Endothelial cell (in vitro differentiated cells): ENCODE measurements around the gene PNISR. TPM values are rescaled to one million over a fixed set of nuclear protein-coding genes. Genes with fewer than 3 reads are reported as not detected.

Experiments
- DNase-seq: peaks from one replicate; pipeline ENCODE4 v3.0.0; 2021; ENCODE audit warnings: low spot score
- H3K27ac Mint-ChIP-seq: one replicate; pipeline ENCODE4 v1.8.0; 2021; ENCODE audit warnings: mixed read lengths, inconsistent platforms; ENCODE audit not compliant: unreplicated experiment
- H3K27me3 Mint-ChIP-seq: one replicate; pipeline ENCODE4 v1.8.0; 2021; ENCODE audit warnings: mild to moderate bottlenecking, moderate library complexity, mixed read lengths, inconsistent platforms; ENCODE audit not compliant: unreplicated experiment
- H3K36me3 Mint-ChIP-seq: one replicate; pipeline ENCODE4 v1.8.0; 2021; ENCODE audit warnings: mild to moderate bottlenecking, low read depth, mixed read lengths, inconsistent platforms; ENCODE audit not compliant: unreplicated experiment
- H3K4me1 Mint-ChIP-seq: one replicate; pipeline ENCODE4 v1.8.0; 2021; ENCODE audit warnings: mild to moderate bottlenecking, mixed read lengths, inconsistent platforms; ENCODE audit not compliant: unreplicated experiment
- H3K4me3 Mint-ChIP-seq: one replicate; pipeline ENCODE4 v1.8.0; 2021; ENCODE audit warnings: mild to moderate bottlenecking, mixed read lengths, inconsistent platforms; ENCODE audit not compliant: unreplicated experiment
- H3K9me3 Mint-ChIP-seq: one replicate; pipeline ENCODE4 v1.8.0; 2021; ENCODE audit warnings: mixed read lengths, inconsistent platforms; ENCODE audit not compliant: unreplicated experiment
- total RNA-seq: library from RNA; stranded (reverse); fragmentation: NEBNext Ultra II Directional; extraction: Animal tissue kit (Norgen Biotek cat#: 25700); gene quantifications from one replicate; pipeline ENCODE4 v1.2.1, GENCODE V29; 2021; ENCODE audit not compliant: unreplicated experiment
- TF ChIP-seq, protein P1 (sequence below): fragments of 200-600 bp; sonication (generic); IDR thresholded peaks from one replicate; pipeline ENCODE4 v1.5.0; 2021; ENCODE audit warnings: antibody characterized with exemption; ENCODE audit not compliant: unreplicated experiment

The PNISR gene
- total RNA-seq, 1 donor from 2014 or later, result 86.4 TPM

DNA sequence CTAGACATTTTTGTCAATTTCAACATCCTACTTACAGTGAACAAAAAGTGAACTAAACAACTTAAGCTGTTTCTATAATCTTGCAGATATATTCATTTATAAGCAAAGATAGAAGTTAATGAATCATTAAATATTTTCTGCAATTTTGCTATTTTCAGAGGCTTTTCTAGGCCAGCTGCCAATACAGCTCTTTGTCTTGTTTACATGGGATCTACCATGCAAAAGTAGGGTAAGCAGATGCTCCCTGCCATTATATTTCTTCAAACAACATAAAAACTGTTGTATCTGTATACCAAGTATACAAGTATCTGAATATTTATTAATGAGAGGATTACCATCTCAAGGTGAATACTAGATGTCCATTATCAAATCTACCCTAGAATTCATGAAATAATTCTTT, 15.4 kb downstream of the PNISR start:
- no peak overlapping the region for H3K4me3 Mint-ChIP-seq
- no peak for DNase-seq
- peaks cover 3% of the 10 kb centered on the region for H3K27me3 Mint-ChIP-seq
- no peak overlapping the region for H3K27ac Mint-ChIP-seq
- H3K9me3 Mint-ChIP-seq, result no peaks in the 10 kb centered on the region
- TF ChIP-seq, protein P1, sequence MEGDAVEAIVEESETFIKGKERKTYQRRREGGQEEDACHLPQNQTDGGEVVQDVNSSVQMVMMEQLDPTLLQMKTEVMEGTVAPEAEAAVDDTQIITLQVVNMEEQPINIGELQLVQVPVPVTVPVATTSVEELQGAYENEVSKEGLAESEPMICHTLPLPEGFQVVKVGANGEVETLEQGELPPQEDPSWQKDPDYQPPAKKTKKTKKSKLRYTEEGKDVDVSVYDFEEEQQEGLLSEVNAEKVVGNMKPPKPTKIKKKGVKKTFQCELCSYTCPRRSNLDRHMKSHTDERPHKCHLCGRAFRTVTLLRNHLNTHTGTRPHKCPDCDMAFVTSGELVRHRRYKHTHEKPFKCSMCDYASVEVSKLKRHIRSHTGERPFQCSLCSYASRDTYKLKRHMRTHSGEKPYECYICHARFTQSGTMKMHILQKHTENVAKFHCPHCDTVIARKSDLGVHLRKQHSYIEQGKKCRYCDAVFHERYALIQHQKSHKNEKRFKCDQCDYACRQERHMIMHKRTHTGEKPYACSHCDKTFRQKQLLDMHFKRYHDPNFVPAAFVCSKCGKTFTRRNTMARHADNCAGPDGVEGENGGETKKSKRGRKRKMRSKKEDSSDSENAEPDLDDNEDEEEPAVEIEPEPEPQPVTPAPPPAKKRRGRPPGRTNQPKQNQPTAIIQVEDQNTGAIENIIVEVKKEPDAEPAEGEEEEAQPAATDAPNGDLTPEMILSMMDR, result no peak
- H3K36me3 Mint-ChIP-seq, result peaks cover 12% of the 10 kb centered on the region
- H3K4me1 Mint-ChIP-seq, result no peaks in the 10 kb centered on the region

DNA sequence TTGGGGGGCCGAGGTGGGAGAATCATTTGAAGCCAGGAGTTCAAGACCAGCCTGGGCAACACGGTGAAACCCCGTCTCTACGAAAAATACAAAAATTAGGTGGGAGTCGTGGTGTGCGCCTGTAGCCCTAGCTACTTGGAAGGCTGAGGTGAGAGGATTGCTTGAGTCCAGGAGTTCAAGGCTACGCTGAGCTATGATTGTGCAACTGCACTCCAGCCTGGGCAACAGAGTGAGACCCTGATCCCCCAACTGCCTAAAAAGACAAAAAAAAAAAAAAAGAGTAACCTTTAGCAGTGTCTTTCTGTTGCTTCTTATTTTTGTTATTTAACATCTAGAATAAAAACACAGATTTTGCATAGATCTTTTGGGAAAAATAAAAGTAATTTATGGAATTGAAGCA, 18.0 kb downstream of the PNISR start:
- Mint-ChIP-seq H3K4me1 (no peaks in the 10 kb centered on the region), H3K27me3 (peaks cover 1% of the 10 kb centered on the region), H3K36me3 (peaks cover 19% of the 10 kb centered on the region), H3K27ac (no peak overlapping the region), H3K4me3 (no peak overlapping the region), H3K9me3 (no peaks in the 10 kb centered on the region)
- DNase-seq, result no peak
- TF ChIP-seq, protein P1, result no peak

DNA sequence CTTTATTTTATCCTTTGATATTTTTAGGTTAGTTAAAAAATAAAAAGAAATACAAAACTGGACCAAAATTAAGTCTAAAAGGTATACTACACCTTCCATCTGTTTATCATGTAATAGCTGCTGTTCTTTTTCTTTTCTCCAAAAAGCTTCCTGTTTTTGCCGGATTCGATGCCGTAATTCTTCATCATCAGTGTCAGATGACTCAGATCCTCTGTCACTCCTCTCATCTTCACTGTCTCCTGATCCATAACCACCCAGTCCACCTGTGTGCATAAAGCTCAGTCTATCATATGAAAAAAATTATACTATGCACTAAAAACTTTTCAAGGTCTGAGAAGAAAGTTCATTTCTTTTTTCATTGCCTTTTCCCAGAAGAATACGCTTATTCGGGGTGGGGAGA, 22.7 kb downstream of the PNISR start:
- peaks cover 1% of the 10 kb centered on the region for H3K27me3 Mint-ChIP-seq
- no peak overlapping the region for H3K27ac Mint-ChIP-seq
- no peak overlapping the region for H3K4me3 Mint-ChIP-seq
- peaks cover 23% of the 10 kb centered on the region for H3K36me3 Mint-ChIP-seq
- no peaks in the 10 kb centered on the region for H3K4me1 Mint-ChIP-seq
- H3K9me3 Mint-ChIP-seq, result no peaks in the 10 kb centered on the region
- TF ChIP-seq, protein P1, result no peak
- DNase-seq, result no peak

DNA sequence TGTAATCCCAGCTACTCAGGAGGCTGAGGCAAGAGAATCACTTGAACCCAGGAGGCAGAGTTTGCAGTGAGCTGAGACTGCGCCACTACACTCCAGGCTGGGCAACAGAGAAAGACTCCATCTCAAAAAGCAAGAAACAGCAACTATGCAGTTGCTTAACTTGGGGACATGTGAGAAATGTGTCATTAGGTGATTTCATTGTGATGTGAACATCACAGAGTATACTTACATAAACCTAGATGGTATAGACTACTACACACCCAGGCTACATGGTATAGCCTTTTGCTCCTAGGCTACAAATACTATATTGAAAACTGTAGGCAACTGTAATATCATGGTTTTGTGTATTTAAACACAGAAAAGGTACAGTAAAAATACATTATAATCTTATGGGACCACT, 27.8 kb downstream of the PNISR start:
- Mint-ChIP-seq H3K27ac (no peak overlapping the region), H3K36me3 (peaks cover 11% of the 10 kb centered on the region), H3K4me3 (no peak overlapping the region), H3K27me3 (no peaks in the 10 kb centered on the region), H3K9me3 (no peaks in the 10 kb centered on the region), H3K4me1 (no peaks in the 10 kb centered on the region)
- no peak for DNase-seq
- TF ChIP-seq, protein P1, result no peak

DNA sequence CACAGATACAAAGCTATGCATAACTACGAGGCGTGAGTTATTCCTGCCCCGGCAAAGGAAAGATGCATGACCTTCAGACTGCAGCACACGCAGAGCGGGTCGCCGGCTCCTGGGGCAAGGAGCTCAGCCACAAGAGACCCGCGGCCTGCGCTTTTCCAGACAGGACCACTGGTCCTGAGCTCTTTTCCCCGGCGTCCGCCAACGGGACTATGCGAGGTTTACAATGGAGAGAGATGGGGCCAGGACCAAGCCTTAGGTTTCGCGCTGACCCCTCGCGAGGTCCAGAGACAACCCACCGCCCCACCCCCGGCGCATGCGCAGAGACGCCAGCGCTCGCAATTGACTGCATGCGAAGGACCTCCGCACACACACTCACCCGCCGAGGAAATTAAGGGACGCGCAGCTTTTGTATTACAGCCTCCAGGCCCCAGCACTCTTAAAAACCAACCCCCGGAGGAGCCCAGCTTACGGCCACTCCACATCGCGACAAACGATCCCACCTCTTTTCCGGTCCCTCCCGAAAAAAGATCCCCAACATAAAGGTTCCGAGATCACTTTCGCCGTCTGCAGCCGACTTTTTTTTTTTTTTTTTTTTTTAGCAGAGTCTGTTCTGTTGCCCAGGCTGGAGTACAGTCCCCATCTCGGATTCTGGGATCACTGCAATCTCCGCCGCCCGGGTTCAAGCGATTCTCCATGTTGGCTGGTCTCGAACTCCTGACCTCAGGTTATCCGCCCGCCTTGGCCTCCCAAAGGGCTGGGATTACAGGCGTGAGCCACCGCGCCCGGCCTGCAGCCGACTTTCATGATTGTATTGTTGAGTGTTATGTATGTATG, 31.2 kb downstream of the PNISR start, which contains the start of gene COQ3:
COQ3 (minus strand) TSS at position 498 of the 834 bp plus-strand sequence; CDS start at position 482, 16 bp downstream.
- H3K4me3 Mint-ChIP-seq, result peak within 1 kb of the TSS; percentile 95
- peak within 1 kb of the TSS; percentile 94 for H3K27ac Mint-ChIP-seq

More for the DNA sequence above, 31.2 kb downstream of the PNISR start, which contains the start of gene COQ3:
- no peaks in the 10 kb centered on the region for H3K9me3 Mint-ChIP-seq
- no peaks in the 10 kb centered on the region for H3K36me3 Mint-ChIP-seq
- DNase-seq, result peak; percentile 92
- TF ChIP-seq, protein P1, result no peak
- no peaks in the 10 kb centered on the region for H3K27me3 Mint-ChIP-seq
- no peaks in the 10 kb centered on the region for H3K4me1 Mint-ChIP-seq
